Endothelial cell of umbilical vein (primary cell): Measurements from ENCODE around the gene CCDC86. TPM values are rescaled to one million over a fixed set of nuclear protein-coding genes. Genes with fewer than 3 reads are reported as not detected.

Source experiments
- BruUV-seq: library from RNA; stranded (reverse); fragments of 400-500 nt; replicated peaks from 2 replicates; lab custom pipeline; 2021; lab: Mats Ljungman, UMichigan
- CTCF ChIA-PET: fragments of 300-600, 350-600 bp; sonication (Branson Sonifier 250); formaldehyde crosslinking; loops from one replicate; lab custom pipeline; 2021; ENCODE audit warnings: antibody characterized with exemption, inconsistent platforms; lab: Charles Lee
- POLR2A ChIA-PET: fragments of 300-600, 350-600 bp; sonication (Branson Sonifier 250); formaldehyde crosslinking; loops from one replicate; lab custom pipeline; 2021; ENCODE audit warnings: antibody characterized with exemption, inconsistent platforms; lab: Charles Lee
- DNase-seq: peaks from one replicate; pipeline ENCODE4 v3.0.0-alpha.2; 2011; ENCODE audit warnings: low read depth, low spot score
- FAIRE-seq: peaks from 2 replicates; lab custom pipeline; 2011; peaks lifted over from hg19 to GRCh38; lab: Jason Lieb, UNC
- H2AFZ ChIP-seq: 2 replicates; pipeline ENCODE4 v1.6.0; 2012; ENCODE audit warnings: low read depth, low read length, control low read depth, inconsistent platforms
- H3K27ac ChIP-seq: 2 replicates; pipeline ENCODE4 v1.5.1; 2011; ENCODE audit warnings: low read depth, mild to moderate bottlenecking, control low read depth, low read length, moderate library complexity; ENCODE audit not compliant: insufficient read depth
- H3K27me3 ChIP-seq, 2 experiments: 2 replicates each; pipeline versions ENCODE4 v1.6.0 to v1.6.1; 2011; ENCODE audit warnings: low read length in 2 of 2, mixed read lengths in 1 of 2; ENCODE audit not compliant: control insufficient read depth in 2 of 2, insufficient read depth in 2 of 2
- H3K36me3 ChIP-seq, 2 experiments: 2 replicates in 1 of 2; 3 replicates in 1 of 2; pipeline ENCODE4 v1.5.1; 2011; ENCODE audit warnings: low read length in 2 of 2, mild to moderate bottlenecking in 1 of 2, moderate library complexity in 1 of 2; ENCODE audit not compliant: control insufficient read depth in 2 of 2, insufficient read depth in 2 of 2; ENCODE audit errors: extremely low read depth in 1 of 2
- H3K4me1 ChIP-seq: 3 replicates; pipeline ENCODE4 v1.5.1; 2011; ENCODE audit warnings: mild to moderate bottlenecking, low read length; ENCODE audit not compliant: control insufficient read depth, insufficient read depth; ENCODE audit errors: extremely low read depth
- H3K4me2 ChIP-seq: 2 replicates; pipeline ENCODE4 v1.6.1; 2011; ENCODE audit warnings: low read length, control low read depth, mixed read lengths; ENCODE audit not compliant: insufficient read depth
- H3K4me3 ChIP-seq, 3 experiments: fragments of 200-600 bp in 1 of 3; sonication (generic), shearing (Covaris generic) in 1 of 3; replicated peaks in 1 of 3; 2 replicates each; pipeline ENCODE4 v1.5.1; 2011 to 2016; ENCODE audit warnings: control low read depth in 3 of 3, low read length in 3 of 3, mild to moderate bottlenecking in 2 of 3, inconsistent platforms in 1 of 3, low read depth in 1 of 3, moderate library complexity in 1 of 3; ENCODE audit not compliant: insufficient read depth in 1 of 3
- H3K79me2 ChIP-seq: 2 replicates; pipeline ENCODE4 v1.6.0; 2012; ENCODE audit warnings: low read length, inconsistent platforms; ENCODE audit not compliant: control insufficient read depth, insufficient read depth
- H3K9ac ChIP-seq: replicated peaks from 2 replicates; pipeline ENCODE3; 2011; ENCODE audit warnings: low read length, control low read depth; ENCODE audit not compliant: insufficient read depth; ENCODE audit errors: extremely low read depth
- H3K9me1 ChIP-seq: replicated peaks from 3 replicates; pipeline ENCODE4 v1.6.0; 2011; ENCODE audit warnings: mild to moderate bottlenecking, low read length; ENCODE audit not compliant: control insufficient read depth, insufficient read depth; ENCODE audit errors: extremely low read depth
- H3K9me3 ChIP-seq: replicated peaks from 2 replicates; pipeline ENCODE4 v1.5.1; 2012; ENCODE audit warnings: low read length, inconsistent platforms; ENCODE audit not compliant: control insufficient read depth, insufficient read depth
- H4K20me1 ChIP-seq: replicated peaks from 2 replicates; pipeline ENCODE3; 2011; ENCODE audit warnings: mild to moderate bottlenecking, low read length; ENCODE audit not compliant: control insufficient read depth, insufficient read depth; ENCODE audit errors: extremely low read depth
- EZH2 ChIP-seq: IDR thresholded peaks from 2 replicates; pipeline ENCODE4 v1.6.1; 2012; ENCODE audit warnings: borderline replicate concordance, low read depth, mild to moderate bottlenecking, moderate library complexity, low read length, inconsistent platforms; ENCODE audit not compliant: severe bottlenecking
- FOS ChIP-seq: IDR thresholded peaks from 2 replicates; pipeline ENCODE4 v1.6.1; 2011; ENCODE audit warnings: mild to moderate bottlenecking, low read length, moderate library complexity, borderline replicate concordance; ENCODE audit not compliant: insufficient read depth
- GATA2 ChIP-seq: IDR thresholded peaks from 2 replicates; pipeline ENCODE4 v1.7.0; 2011; ENCODE audit warnings: low read depth, mild to moderate bottlenecking, moderate library complexity, mixed read lengths, low read length; ENCODE audit not compliant: insufficient read length, insufficient read depth
- JUN ChIP-seq: IDR thresholded peaks from 2 replicates; pipeline ENCODE4 v1.6.1; 2011; ENCODE audit warnings: borderline replicate concordance, low read depth; ENCODE audit not compliant: insufficient read length, insufficient read depth
- MYC ChIP-seq: IDR thresholded peaks from one replicate; pipeline ENCODE4 v1.6.1; 2011; ENCODE audit warnings: mild to moderate bottlenecking, low read depth, low read length
- POLR2AphosphoS5 ChIP-seq: IDR thresholded peaks from 2 replicates; pipeline ENCODE4 v1.6.1; 2012; ENCODE audit warnings: low read depth, mild to moderate bottlenecking, control low read depth, low read length, moderate library complexity; ENCODE audit not compliant: insufficient read depth
- dilution Hi-C: fragments of 300-500 bp; cut with MboI; formaldehyde crosslinking; loops from one replicate; pipeline ENCODE4 v1.15.0; 2019; ENCODE audit warnings: low sequenced_read_pairs; ENCODE audit not compliant: extremely low pct_ligation_motif_present
- intact Hi-C: fragments of 100-400 bp; cut with micrococcal nuclease; formaldehyde crosslinking; loops from one replicate; pipeline ENCODE4 v1.10.0; 2022
- polyA plus RNA-seq, 4 experiments: library from polyadenylated mRNA; depleted of rRNA in 3 of 4; stranded (reverse) in 3 of 4; unstranded in 1 of 4; fragments of >200 nt; gene quantifications; 2 replicates each; pipeline versions ENCODE4 v1.2.1 to v1.2.3, GENCODE V29; 2011 to 2012; ENCODE audit warnings: missing spikeins in 1 of 4
- total RNA-seq: library from RNA; stranded (reverse); gene quantifications from 2 replicates; pipeline ENCODE4 v1.2.3, GENCODE V29; 2021
- TF ChIP-seq, protein P1 (sequence below), 2 donors: IDR thresholded peaks; 1 replicate in 1 of 2; 2 replicates in 1 of 2; pipeline ENCODE4 v1.5.1; 2011; ENCODE audit warnings: low read length in 2 of 2, mild to moderate bottlenecking in 2 of 2, moderate library complexity in 2 of 2, control low read depth in 1 of 2, inconsistent platforms in 1 of 2, low read depth in 1 of 2; ENCODE audit not compliant: insufficient read depth in 1 of 2; ENCODE audit errors: extremely low read depth in 1 of 2
- TF ChIP-seq, protein P2 (sequence below): IDR thresholded peaks from 2 replicates; pipeline ENCODE4 v1.6.1; 2011; ENCODE audit not compliant: insufficient read depth, insufficient read length

Gene CCDC86
- total and polyA plus RNA-seq, 2 donors (not counting 3 experiments of a cell fraction or from before 2014, with no cell fraction given), result 29.8 to 60.8 TPM

DNA sequence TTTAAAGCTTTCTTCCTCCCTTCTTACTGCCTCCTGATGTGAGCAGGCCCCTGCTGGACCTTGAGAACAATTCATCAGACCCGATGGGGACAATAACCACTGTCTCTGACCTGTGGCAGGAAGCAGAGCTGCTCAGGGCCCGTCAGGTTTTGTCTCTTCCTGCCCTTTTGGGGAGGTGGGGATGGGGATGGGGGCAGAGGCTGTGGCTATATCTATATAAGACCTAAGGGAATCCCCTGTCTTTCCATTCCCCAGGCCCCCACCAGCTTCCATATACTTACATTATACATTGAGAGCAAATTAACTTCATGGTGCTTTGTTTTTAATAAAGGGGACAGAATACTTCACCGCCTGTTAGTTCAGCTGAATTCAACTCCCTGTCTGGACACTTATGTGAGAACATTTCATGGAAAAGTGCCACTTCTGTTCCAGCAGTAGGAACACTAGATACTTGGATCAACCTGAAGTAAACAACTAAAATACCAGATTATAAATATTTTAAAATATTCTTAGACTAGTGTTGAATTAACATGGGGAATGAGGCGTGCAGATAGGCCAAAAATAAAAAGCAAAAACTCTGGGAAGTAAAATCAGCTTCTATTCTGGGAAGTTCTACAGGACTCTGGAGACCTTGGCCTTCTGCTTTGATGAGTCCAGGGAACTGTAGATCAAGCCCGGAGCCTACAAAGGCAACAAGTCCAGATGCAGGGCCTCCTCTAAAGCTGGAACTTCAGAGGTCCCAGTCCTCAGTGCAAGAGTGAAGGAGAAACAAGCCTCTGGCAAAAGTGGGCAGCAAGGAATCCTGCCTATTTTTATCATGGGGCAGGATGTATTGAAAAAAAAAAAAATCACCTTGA lies 36.6 kb downstream of the CCDC86 start:
- Histone ChIP-seq H3K4me2 (no peak overlapping the region), H3K27me3 (no peaks in the 10 kb centered on the region), H3K79me2 (no peaks in the 10 kb centered on the region), H3K9me3 (no peaks in the 10 kb centered on the region), H3K9me1 (no peaks in the 10 kb centered on the region), H3K27ac (no peak overlapping the region), H3K4me1 (no peaks in the 10 kb centered on the region), H2AFZ (no peak overlapping the region), H3K36me3 (no peaks in the 10 kb centered on the region), H4K20me1 (no peaks in the 10 kb centered on the region), H3K4me3 (no peak overlapping the region), H3K9ac (no peak overlapping the region)
- ChIA-PET CTCF (interaction anchor here (0.7 to 1.7 kb wide), 2 partner anchors 9 to 21 kb away, joined by 3 to 8 read pairs; no protein-coding TSS in a partner anchor), POLR2A (no interaction called here)
- FAIRE-seq (no peak), DNase-seq (no peak)
- dilution Hi-C loops (no loop called here), intact Hi-C loops (no loop called here)
- BruUV-seq, result no TSS peak
- TF ChIP-seq POLR2AphosphoS5, result no peak
- TF ChIP-seq, protein P1, sequence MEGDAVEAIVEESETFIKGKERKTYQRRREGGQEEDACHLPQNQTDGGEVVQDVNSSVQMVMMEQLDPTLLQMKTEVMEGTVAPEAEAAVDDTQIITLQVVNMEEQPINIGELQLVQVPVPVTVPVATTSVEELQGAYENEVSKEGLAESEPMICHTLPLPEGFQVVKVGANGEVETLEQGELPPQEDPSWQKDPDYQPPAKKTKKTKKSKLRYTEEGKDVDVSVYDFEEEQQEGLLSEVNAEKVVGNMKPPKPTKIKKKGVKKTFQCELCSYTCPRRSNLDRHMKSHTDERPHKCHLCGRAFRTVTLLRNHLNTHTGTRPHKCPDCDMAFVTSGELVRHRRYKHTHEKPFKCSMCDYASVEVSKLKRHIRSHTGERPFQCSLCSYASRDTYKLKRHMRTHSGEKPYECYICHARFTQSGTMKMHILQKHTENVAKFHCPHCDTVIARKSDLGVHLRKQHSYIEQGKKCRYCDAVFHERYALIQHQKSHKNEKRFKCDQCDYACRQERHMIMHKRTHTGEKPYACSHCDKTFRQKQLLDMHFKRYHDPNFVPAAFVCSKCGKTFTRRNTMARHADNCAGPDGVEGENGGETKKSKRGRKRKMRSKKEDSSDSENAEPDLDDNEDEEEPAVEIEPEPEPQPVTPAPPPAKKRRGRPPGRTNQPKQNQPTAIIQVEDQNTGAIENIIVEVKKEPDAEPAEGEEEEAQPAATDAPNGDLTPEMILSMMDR (IDR thresholded peaks at IDR 0.05; ENCODE audit: extremely low read depth in 1 of 2, insufficient read depth in 1 of 2, low read depth in 1 of 2, low read length in 2 of 2), result no peak

DNA sequence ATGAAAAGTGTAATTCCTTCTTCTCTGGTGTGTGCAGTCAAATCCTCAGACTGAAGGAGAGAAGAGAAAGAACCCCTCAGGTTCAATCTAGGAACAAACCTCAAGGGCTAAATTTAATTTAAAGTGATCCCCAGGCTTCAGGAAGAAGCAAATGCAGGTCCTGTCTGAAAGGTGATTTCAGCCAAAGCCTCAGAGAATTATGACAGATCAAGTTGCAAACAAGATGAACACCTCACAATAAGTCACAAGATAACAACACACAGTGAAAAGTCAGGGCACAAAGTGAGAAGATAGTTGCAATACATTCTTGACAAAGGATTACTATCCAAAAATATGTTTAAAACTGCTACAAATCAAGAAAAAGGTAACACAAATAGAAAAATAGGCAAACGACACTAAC lies 37.2 kb downstream of the CCDC86 start:
- H3K27me3 ChIP-seq, result no peaks in the 10 kb centered on the region
- H3K4me1 ChIP-seq, result no peaks in the 10 kb centered on the region
- dilution Hi-C loops (no loop called here), intact Hi-C loops (no loop called here)
- H3K9ac ChIP-seq, result no peak overlapping the region
- H3K9me3 ChIP-seq, result no peaks in the 10 kb centered on the region
- CTCF ChIA-PET, result no interaction called here
- no peak overlapping the region for H3K27ac ChIP-seq
- no peaks in the 10 kb centered on the region for H3K79me2 ChIP-seq
- H3K9me1 ChIP-seq, result no peaks in the 10 kb centered on the region
- TF ChIP-seq JUN, result no peak
- TF ChIP-seq, protein P2, sequence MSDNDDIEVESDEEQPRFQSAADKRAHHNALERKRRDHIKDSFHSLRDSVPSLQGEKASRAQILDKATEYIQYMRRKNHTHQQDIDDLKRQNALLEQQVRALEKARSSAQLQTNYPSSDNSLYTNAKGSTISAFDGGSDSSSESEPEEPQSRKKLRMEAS, result no peak
- no peak for TF ChIP-seq POLR2AphosphoS5
- TF ChIP-seq GATA2, result no peak
- TF ChIP-seq, protein P1 (IDR thresholded peaks at IDR 0.05; ENCODE audit: extremely low read depth in 1 of 2, insufficient read depth in 1 of 2, low read depth in 1 of 2, low read length in 2 of 2), result no peak
- TF ChIP-seq EZH2, result no peak
- no peak for TF ChIP-seq MYC
- TF ChIP-seq FOS, result no peak
- no peak overlapping the region for H2AFZ ChIP-seq
- BruUV-seq, result no TSS peak
- DNase-seq, result no peak
- no peaks in the 10 kb centered on the region for H4K20me1 ChIP-seq
- POLR2A ChIA-PET, result no interaction called here
- H3K4me2 ChIP-seq, result no peak overlapping the region
- H3K4me3 ChIP-seq, result no peak overlapping the region
- FAIRE-seq, result no peak
- H3K36me3 ChIP-seq, result no peaks in the 10 kb centered on the region
